Stimulated activated naive B cell treated with anti-CD40 and anti-IgM and Interleukin-4, amounts not matched to agents 10 μg/mL and 1 μg/mL and 100 μg/mL, for 72 hours (primary cell): Measurements from ENCODE around the gene RAF1.
A peak's percentile ranks its signal among the peaks of the same experiment; 100 is the strongest.
"Not testable (repeated sequence)": the region's sequence is repeated elsewhere in the genome, so short reads cannot be mapped to it uniquely, and the experiment has no call there.

ENCODE experiments used
- ATAC-seq, 2 donors: fragments of 150-1000 bp; cut with Tn5 transposase; replicated peaks; 2 replicates each; pipeline ENCODE4 v1.10.0; 2021; ENCODE audit warnings: moderate library complexity in 1 of 2
- DNase-seq: peaks from one replicate; pipeline ENCODE4 v3.0.0; 2021
- H3K27ac Mint-ChIP-seq: one replicate; pipeline ENCODE4 v1.8.0; 2022; ENCODE audit warnings: mild to moderate bottlenecking, mixed read lengths
- H3K27me3 Mint-ChIP-seq, 2 donors: one replicate each; pipeline ENCODE4 v1.8.0; 2022; ENCODE audit warnings: mixed read lengths in 2 of 2
- H3K36me3 Mint-ChIP-seq, 2 donors: one replicate each; pipeline ENCODE4 v1.8.0; 2022; ENCODE audit warnings: mixed read lengths in 2 of 2, mild to moderate bottlenecking in 1 of 2
- H3K4me1 Mint-ChIP-seq, 2 donors: one replicate each; pipeline ENCODE4 v1.8.0; 2022; ENCODE audit warnings: mixed read lengths in 2 of 2, mild to moderate bottlenecking in 1 of 2
- H3K4me3 Mint-ChIP-seq, 2 donors: one replicate each; pipeline ENCODE4 v1.8.0; 2022; ENCODE audit warnings: mild to moderate bottlenecking in 2 of 2, mixed read lengths in 2 of 2, moderate library complexity in 1 of 2
- H3K9me3 Mint-ChIP-seq, 2 donors: one replicate each; pipeline ENCODE4 v1.8.0; 2022; ENCODE audit warnings: mixed read lengths in 2 of 2, mild to moderate bottlenecking in 1 of 2

RAF1 gene

DNA sequence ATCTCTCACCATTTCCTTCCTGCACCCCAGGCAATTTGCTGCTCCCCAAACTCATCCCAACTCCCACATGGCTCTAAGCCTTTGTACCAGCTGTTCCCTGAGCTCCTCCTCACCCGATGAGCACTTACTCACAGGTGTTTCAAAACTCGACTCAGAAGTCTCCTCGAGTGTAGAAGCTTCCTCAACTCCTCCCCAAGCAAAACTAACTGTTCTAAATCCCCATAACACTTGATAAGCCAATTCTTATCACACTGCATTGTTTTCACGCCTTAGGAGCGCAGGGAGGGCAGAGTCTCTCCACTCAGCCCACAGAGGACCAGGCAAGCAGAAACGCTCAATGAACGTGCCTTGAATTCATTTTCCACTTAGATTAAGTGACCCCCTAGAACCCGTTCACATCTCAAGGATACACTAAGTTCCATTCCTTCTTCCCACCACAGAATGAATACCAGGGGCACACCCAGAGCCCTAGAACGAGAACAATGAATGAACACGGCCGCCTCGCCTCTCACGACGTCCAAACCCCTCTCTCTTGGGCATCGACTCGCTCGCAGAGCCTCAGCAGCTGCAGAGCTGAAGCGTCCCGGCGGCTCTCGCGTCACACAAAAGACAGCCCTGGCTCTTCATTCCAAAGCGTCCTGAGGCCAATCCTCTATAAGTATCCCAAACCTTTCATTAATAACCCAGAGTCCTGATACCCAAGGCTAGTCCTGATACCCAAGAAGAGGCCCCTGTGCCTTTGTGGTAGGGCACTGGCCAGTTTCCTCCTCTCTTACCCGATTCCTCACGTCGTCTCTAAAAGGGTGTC is 1.1 kb downstream of the RAF1 start:
- Mint-ChIP-seq H3K9me3 (peaks cover 0 to 1% of the 10 kb centered on the region in 2 donors), H3K27me3 (no peaks in the 10 kb centered on the region), H3K4me3 (peak overlapping the region; percentile 85 to 88), H3K27ac (peak overlapping the region; percentile 100), H3K36me3 (peaks cover 4 to 11% of the 10 kb centered on the region in 2 donors), H3K4me1 (peaks cover 24 to 45% of the 10 kb centered on the region in 2 donors)
- DNase-seq (peak; percentile 13), ATAC-seq (peak; percentile 23 to 31)

DNA sequence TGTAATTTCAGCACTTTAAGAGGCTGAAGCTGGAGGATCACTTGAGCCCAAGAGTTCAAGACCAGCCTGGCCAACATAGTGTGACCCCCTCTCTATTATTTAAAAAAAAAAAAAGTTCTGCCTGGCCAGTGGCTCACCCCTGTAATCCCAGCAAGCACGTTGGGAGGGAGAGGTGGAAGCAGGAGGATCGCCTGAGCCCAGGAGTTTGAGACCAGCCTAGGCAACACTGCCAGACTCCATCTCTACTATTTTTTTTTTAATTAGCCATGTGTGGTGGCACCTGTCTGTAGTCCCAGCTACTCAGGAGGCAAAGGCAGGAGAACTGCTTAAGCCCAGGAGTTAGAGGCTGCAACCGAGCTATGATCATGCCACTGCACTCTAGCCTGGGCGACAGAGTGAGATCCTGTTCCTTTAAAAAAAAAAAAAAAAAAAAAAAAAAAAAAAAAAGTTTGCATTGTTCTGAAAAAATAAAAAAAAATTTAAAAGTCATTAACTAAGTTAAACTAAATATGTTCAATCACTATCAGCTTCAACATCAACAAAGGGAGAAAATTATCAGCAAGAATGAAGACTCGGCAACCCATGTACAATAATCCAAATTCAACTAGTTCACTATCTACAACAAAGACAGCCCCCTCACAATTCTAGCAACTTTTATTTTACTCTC is 1.9 kb downstream of the RAF1 start:
- DNase-seq (no peak), ATAC-seq (no peak)
- Mint-ChIP-seq H3K36me3 (peaks cover 4 to 11% of the 10 kb centered on the region in 2 donors), H3K27me3 (no peaks in the 10 kb centered on the region), H3K4me3 (peak overlapping the region; percentile 85 to 88), H3K27ac (peak overlapping the region; percentile 100), H3K4me1 (peaks cover 26 to 51% of the 10 kb centered on the region in 2 donors), H3K9me3 (peaks cover 0 to 1% of the 10 kb centered on the region in 2 donors)

GRCh38 chr3:12661375-12661774 is 2.5 kb downstream of the RAF1 start:
- Mint-ChIP-seq H3K4me3 (peak overlapping the region; percentile 21 to 56), H3K4me1 (peaks cover 29 to 58% of the 10 kb centered on the region in 2 donors), H3K36me3 (peaks cover 4 to 14% of the 10 kb centered on the region in 2 donors)
- DNase-seq, ATAC-seq, H3K9me3 Mint-ChIP-seq, H3K27ac Mint-ChIP-seq, H3K27me3 Mint-ChIP-seq: not testable (repeated sequence)

GRCh38 chr3:12660196-12660595 is 3.7 kb downstream of the RAF1 start:
- Mint-ChIP-seq H3K9me3 (no peaks in the 10 kb centered on the region), H3K4me1 (peaks cover 38 to 68% of the 10 kb centered on the region in 2 donors), H3K4me3 (no peak overlapping the region), H3K27me3 (no peaks in the 10 kb centered on the region), H3K27ac (no peak overlapping the region), H3K36me3 (peaks cover 7 to 17% of the 10 kb centered on the region in 2 donors)
- ATAC-seq (no peak), DNase-seq (no peak)

GRCh38 chr3:12659316-12660015 is 4.5 kb downstream of the RAF1 start:
- Mint-ChIP-seq H3K27ac (peak overlapping the region; percentile 3), H3K4me1 (peaks cover 38 to 68% of the 10 kb centered on the region in 2 donors), H3K4me3 (peak overlapping the region; percentile 53 to 70), H3K9me3 (no peaks in the 10 kb centered on the region), H3K27me3 (no peaks in the 10 kb centered on the region), H3K36me3 (peaks cover 7 to 17% of the 10 kb centered on the region in 2 donors)
- ATAC-seq: no peak
- no peak for DNase-seq

GRCh38 chr3:12658593-12659058 is 5.3 kb downstream of the RAF1 start:
- H3K27me3 Mint-ChIP-seq: no peaks in the 10 kb centered on the region
- peaks cover 40 to 69% of the 10 kb centered on the region in 2 donors for H3K4me1 Mint-ChIP-seq
- no peaks in the 10 kb centered on the region for H3K9me3 Mint-ChIP-seq
- no peak for DNase-seq
- H3K27ac Mint-ChIP-seq: peak overlapping the region; percentile 79
- ATAC-seq: peak; percentile 23 to 37
- peaks cover 9 to 13% of the 10 kb centered on the region in 2 donors for H3K36me3 Mint-ChIP-seq
- H3K4me3 Mint-ChIP-seq: peak overlapping the region; percentile 53

DNA sequence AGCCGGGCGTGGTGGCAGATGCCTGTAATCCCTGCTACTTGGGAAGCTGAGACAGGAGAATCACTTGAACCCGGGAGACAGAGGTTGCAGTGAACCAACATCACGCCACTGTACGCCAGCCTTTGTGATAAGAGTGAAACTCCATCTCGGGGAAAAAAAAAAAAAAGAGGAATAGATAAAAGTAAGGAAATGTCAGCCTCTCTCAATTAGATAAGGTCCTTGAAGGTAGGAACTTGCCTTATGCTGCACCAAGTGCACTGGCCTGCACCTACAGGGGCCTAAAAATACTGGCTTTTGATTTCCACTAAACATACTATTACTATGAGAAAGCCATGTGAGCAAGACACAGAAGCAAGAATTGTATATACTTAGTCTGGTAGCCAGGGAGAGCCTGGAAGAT is 7.1 kb downstream of the RAF1 start:
- Mint-ChIP-seq H3K9me3 (no peaks in the 10 kb centered on the region), H3K27me3 (no peaks in the 10 kb centered on the region), H3K36me3 (peaks cover 7 to 9% of the 10 kb centered on the region in 2 donors), H3K4me1 (peaks cover 39 to 60% of the 10 kb centered on the region in 2 donors), H3K27ac (no peak overlapping the region), H3K4me3 (no peak overlapping the region)
- no peak for ATAC-seq
- DNase-seq: no peak

GRCh38 chr3:12656193-12656592 is 7.7 kb downstream of the RAF1 start:
- peaks cover 10 to 13% of the 10 kb centered on the region in 2 donors for H3K36me3 Mint-ChIP-seq
- H3K4me1 Mint-ChIP-seq: peaks cover 41 to 65% of the 10 kb centered on the region in 2 donors
- no peak overlapping the region for H3K27ac Mint-ChIP-seq
- no peaks in the 10 kb centered on the region for H3K27me3 Mint-ChIP-seq
- H3K9me3 Mint-ChIP-seq: no peaks in the 10 kb centered on the region
- ATAC-seq (no peak), DNase-seq (no peak)
- H3K4me3 Mint-ChIP-seq: no peak overlapping the region

- DNase-seq (no peak), ATAC-seq (peak; percentile 76 to 79)
- peaks cover 10 to 13% of the 10 kb centered on the region in 2 donors for H3K36me3 Mint-ChIP-seq
- H3K4me1 Mint-ChIP-seq: peaks cover 41 to 65% of the 10 kb centered on the region in 2 donors
- H3K4me3 Mint-ChIP-seq: no peak overlapping the region
- peak overlapping the region; percentile 7 for H3K27ac Mint-ChIP-seq
- H3K9me3 Mint-ChIP-seq: no peaks in the 10 kb centered on the region
- H3K27me3 Mint-ChIP-seq: no peaks in the 10 kb centered on the region
Observed at GRCh38 chr3:12655701-12656100, 8.2 kb downstream of the RAF1 start.

GRCh38 chr3:12653747-12654146 is 10.2 kb downstream of the RAF1 start:
- ATAC-seq (no peak), DNase-seq (no peak)
- H3K9me3 Mint-ChIP-seq: no peaks in the 10 kb centered on the region
- H3K4me1 Mint-ChIP-seq: peaks cover 33 to 54% of the 10 kb centered on the region in 2 donors
- no peak overlapping the region for H3K27ac Mint-ChIP-seq
- no peaks in the 10 kb centered on the region for H3K27me3 Mint-ChIP-seq
- H3K36me3 Mint-ChIP-seq: peaks cover 7 to 17% of the 10 kb centered on the region in 2 donors
- no peak overlapping the region for H3K4me3 Mint-ChIP-seq

- DNase-seq (no peak), ATAC-seq (no peak)
- Mint-ChIP-seq H3K9me3 (no peaks in the 10 kb centered on the region), H3K4me1 (peaks cover 20 to 39% of the 10 kb centered on the region in 2 donors), H3K27me3 (no peaks in the 10 kb centered on the region), H3K4me3 (no peak overlapping the region), H3K36me3 (peaks cover 2 to 8% of the 10 kb centered on the region in 2 donors), H3K27ac (no peak overlapping the region)
Observed at GRCh38 chr3:12648384-12648959, 15.4 kb downstream of the RAF1 start.

DNA sequence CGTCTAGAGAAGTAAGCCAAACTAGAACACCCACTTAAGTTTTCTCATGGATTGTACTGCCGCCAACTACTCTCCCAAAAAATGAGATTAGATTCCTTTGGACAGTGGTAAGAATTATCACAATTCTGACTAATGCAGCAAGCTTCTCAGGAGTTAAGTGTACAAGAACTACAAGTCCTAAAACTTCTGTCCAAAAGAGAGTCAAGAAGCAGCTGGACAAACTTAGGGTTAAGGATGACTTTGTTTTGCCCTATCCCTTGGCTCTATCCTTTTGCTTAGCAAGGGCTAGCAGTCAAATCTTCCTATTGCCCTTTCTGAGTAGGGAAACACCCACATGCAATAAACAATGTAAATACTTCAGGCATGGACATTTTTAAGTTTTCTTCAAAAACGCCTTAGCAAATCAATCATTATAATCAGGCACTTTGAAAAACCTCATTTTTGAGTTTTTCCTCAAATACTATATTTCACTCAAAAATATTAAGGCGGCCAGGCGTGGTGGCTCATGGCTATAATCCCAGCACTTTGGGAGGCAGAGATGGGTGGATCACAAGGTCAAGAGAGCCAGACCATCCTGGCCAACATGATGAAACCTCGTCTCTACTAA is 19.5 kb downstream of the RAF1 start:
- ATAC-seq (no peak), DNase-seq (no peak)
- peaks cover 20 to 39% of the 10 kb centered on the region in 2 donors for H3K4me1 Mint-ChIP-seq
- no peaks in the 10 kb centered on the region for H3K27me3 Mint-ChIP-seq
- no peak overlapping the region for H3K4me3 Mint-ChIP-seq
- no peaks in the 10 kb centered on the region for H3K9me3 Mint-ChIP-seq
- H3K36me3 Mint-ChIP-seq: peaks cover 6 to 15% of the 10 kb centered on the region in 2 donors
- H3K27ac Mint-ChIP-seq: no peak overlapping the region

GRCh38 chr3:12643724-12644123 is 20.2 kb downstream of the RAF1 start:
- Mint-ChIP-seq H3K4me3 (no peak overlapping the region), H3K4me1 (peaks cover 23 to 43% of the 10 kb centered on the region in 2 donors), H3K27ac (no peak overlapping the region), H3K36me3 (peaks cover 6 to 18% of the 10 kb centered on the region in 2 donors), H3K27me3 (no peaks in the 10 kb centered on the region), H3K9me3 (no peaks in the 10 kb centered on the region)
- ATAC-seq: no peak
- no peak for DNase-seq
